HepG2 (cell line): Measurements from ENCODE around the gene CYP4F2. TPM values are rescaled to one million over a fixed set of nuclear protein-coding genes. Genes with fewer than 3 reads are reported as not detected.
"Not testable (repeated sequence)": the region's sequence is repeated elsewhere in the genome, so short reads cannot be mapped to it uniquely, and the experiment has no call there.

Source experiments
- ATAC-seq: fragments of 200-7000 bp; cut with Tn5 transposase; 3 replicates; pipeline ENCODE4 v1.9.1; 2020; ENCODE audit warnings: mild to moderate bottlenecking, moderate library complexity
- BruUV-seq: library from RNA; stranded (reverse); fragments of 400-500 nt; replicated peaks from 2 replicates; lab custom pipeline; 2021; lab: Mats Ljungman, UMichigan
- CTCF ChIA-PET: fragments of 300-600 bp; formaldehyde crosslinking; extraction: SDS; loops from one replicate; lab custom pipeline; 2021; ENCODE audit warnings: low total read pairs, inconsistent platforms, low intra/inter-chr PET ratio; lab: Yijun Ruan, JAX
- POLR2A ChIA-PET: fragments of 350-600 bp; sonication (Branson Sonifier 250); formaldehyde crosslinking; loops from one replicate; lab custom pipeline; 2020; ENCODE audit warnings: antibody characterized with exemption, inconsistent platforms; lab: Yijun Ruan, JAX
- DNase-seq: peaks from one replicate; pipeline ENCODE4 v3.0.0-alpha.2; 2015; ENCODE audit warnings: low spot score
- FAIRE-seq: peaks from 3 replicates; lab custom pipeline; 2011; peaks lifted over from hg19 to GRCh38; lab: Jason Lieb, UNC
- H2AFZ ChIP-seq: one replicate; pipeline ENCODE4 v1.6.1; 2011; ENCODE audit warnings: low read length, inconsistent platforms
- H3K27ac ChIP-seq: fragments of 300-600 bp; 3 replicates; pipeline ENCODE4 v1.8.0; 2011; ENCODE audit warnings: mixed run types, mild to moderate bottlenecking, mixed read lengths, low read length, inconsistent platforms; ENCODE audit not compliant: insufficient read depth; ENCODE audit errors: extremely low read length
- H3K27me3 ChIP-seq, 2 experiments: fragments of 200-600 bp in 1 of 2; 2 replicates in 1 of 2; 3 replicates in 1 of 2; pipeline versions ENCODE4 v1.6.0 to v1.8.0; 2011; ENCODE audit warnings: low read length in 2 of 2, mild to moderate bottlenecking in 2 of 2, moderate library complexity in 2 of 2, inconsistent platforms in 1 of 2; ENCODE audit not compliant: insufficient read depth in 2 of 2, control insufficient read depth in 1 of 2
- H3K36me3 ChIP-seq, 2 experiments: fragments of 200-600 bp in 1 of 2; replicated peaks in 1 of 2; 2 replicates in 1 of 2; 3 replicates in 1 of 2; pipeline versions ENCODE4 v1.5.1 to v1.8.0; 2011; ENCODE audit warnings: low read length in 2 of 2, inconsistent platforms in 1 of 2; ENCODE audit not compliant: insufficient read depth in 2 of 2, control insufficient read depth in 1 of 2
- H3K4me1 ChIP-seq: 2 replicates; pipeline ENCODE4 v1.5.1; 2012; ENCODE audit warnings: low read length, inconsistent platforms; ENCODE audit not compliant: insufficient read depth
- H3K4me2 ChIP-seq: 2 replicates; pipeline ENCODE4 v1.6.0; 2011; ENCODE audit warnings: low read depth, low read length, inconsistent platforms
- H3K4me3 ChIP-seq, 3 experiments: fragments of 200-600 bp in 1 of 3; sonication (generic), shearing (Covaris generic) in 1 of 3; replicated peaks in 1 of 3; 2 replicates each; pipeline ENCODE4 v1.5.1; 2011 to 2016; ENCODE audit warnings: low read length in 3 of 3, inconsistent platforms in 2 of 3, low read depth in 2 of 3, mild to moderate bottlenecking in 2 of 3, control low read depth in 1 of 3, mixed read lengths in 1 of 3; ENCODE audit not compliant: insufficient read depth in 1 of 3
- H3K79me2 ChIP-seq: one replicate; pipeline ENCODE4 v1.6.1; 2011; ENCODE audit warnings: low read length, inconsistent platforms; ENCODE audit not compliant: insufficient read depth
- H3K9ac ChIP-seq: 2 replicates; pipeline ENCODE4 v1.6.0; 2011; ENCODE audit warnings: mild to moderate bottlenecking, low read depth, low read length, inconsistent platforms; ENCODE audit not compliant: insufficient read depth
- H3K9me3 ChIP-seq: 2 replicates; pipeline ENCODE4 v1.5.1; 2012; ENCODE audit warnings: mild to moderate bottlenecking, low read length
- H4K20me1 ChIP-seq: 2 replicates; pipeline ENCODE4 v1.6.0; 2011; ENCODE audit warnings: inconsistent platforms, mild to moderate bottlenecking, low read length, moderate library complexity; ENCODE audit not compliant: insufficient read depth
- NR2C2 ChIP-seq: sonication (generic); formaldehyde crosslinking; IDR thresholded peaks from 2 replicates; pipeline ENCODE4 v1.4.0; 2020; ENCODE audit warnings: missing genetic modification reagents, mild to moderate bottlenecking, moderate library complexity, borderline replicate concordance
- SP5 ChIP-seq: IDR thresholded peaks from 2 replicates; pipeline ENCODE4 v1.6.1; 2016; ENCODE audit warnings: low read depth, borderline replicate concordance
- TOPORS ChIP-seq: sonication (generic); formaldehyde crosslinking; IDR thresholded peaks from 2 replicates; pipeline ENCODE4 v1.8.0; 2023; ENCODE audit warnings: mild to moderate bottlenecking, missing genetic modification reagents
- ZNF256 ChIP-seq: sonication (generic); formaldehyde crosslinking; conservative IDR thresholded peaks from 2 replicates; pipeline ENCODE4 v1.4.0; 2020; ENCODE audit warnings: missing genetic modification reagents
- ZNF570 ChIP-seq: sonication (generic); formaldehyde crosslinking; IDR thresholded peaks from 2 replicates; pipeline ENCODE4 v1.4.0; 2020; ENCODE audit warnings: mild to moderate bottlenecking, missing genetic modification reagents, borderline replicate concordance
- WGBS: methylation state at CpG from one replicate; pipeline ENCODE4 v1.1.6; 2017; ENCODE audit warnings: low lambda C conversion rate; 5-methylcytosine and 5-hydroxymethylcytosine counted together
- in situ Hi-C: cut with HindIII; loops from 2 replicates; pipeline ENCODE4 v1.10.0; 2017; ENCODE audit warnings: low pct_unique_long_range_greater_than_20kb; ENCODE audit not compliant: extremely low pct_ligation_motif_present
- intact Hi-C: fragments of 100-400 bp; cut with micrococcal nuclease; formaldehyde crosslinking; loops from one replicate; pipeline ENCODE4 v1.10.0; 2022; ENCODE audit not compliant: unreplicated experiment
- polyA plus RNA-seq, 8 experiments: library from polyadenylated mRNA; depleted of rRNA in 3 of 8; stranded (reverse) in 7 of 8; unstranded in 1 of 8; fragments of >200 nt; fragmentation: Illumina TruSeq in 4 of 8; extraction: Trizol in 4 of 8; gene quantifications; 2 replicates each; pipeline versions ENCODE4 v1.2.1 to v1.2.3, GENCODE V29; 2011 to 2016; ENCODE audit warnings: low read depth in 4 of 8, missing spikeins in 1 of 8, mixed read lengths in 1 of 8; ENCODE audit not compliant: insufficient read depth in 1 of 8
- total RNA-seq, 5 experiments: library from RNA; depleted of rRNA; stranded (reverse); fragments of >200 nt; fragmentation: Illumina TruSeq; extraction: Trizol; gene quantifications; 2 replicates each; pipeline ENCODE4 v1.2.3, GENCODE V29; 2016; ENCODE audit warnings: low read depth in 1 of 5
- TF ChIP-seq, protein P1 (sequence below): sonication (generic); formaldehyde crosslinking; IDR thresholded peaks from 2 replicates; pipeline ENCODE4 v1.9.0; 2021; ENCODE audit warnings: missing genetic modification reagents, borderline replicate concordance

Gene CYP4F2
- total and polyA plus RNA-seq, 2 of the 13 experiments (the other 11 are each of a cell fraction or from before 2014, with no cell fraction given): 3.7 to 3.9 TPM

DNA sequence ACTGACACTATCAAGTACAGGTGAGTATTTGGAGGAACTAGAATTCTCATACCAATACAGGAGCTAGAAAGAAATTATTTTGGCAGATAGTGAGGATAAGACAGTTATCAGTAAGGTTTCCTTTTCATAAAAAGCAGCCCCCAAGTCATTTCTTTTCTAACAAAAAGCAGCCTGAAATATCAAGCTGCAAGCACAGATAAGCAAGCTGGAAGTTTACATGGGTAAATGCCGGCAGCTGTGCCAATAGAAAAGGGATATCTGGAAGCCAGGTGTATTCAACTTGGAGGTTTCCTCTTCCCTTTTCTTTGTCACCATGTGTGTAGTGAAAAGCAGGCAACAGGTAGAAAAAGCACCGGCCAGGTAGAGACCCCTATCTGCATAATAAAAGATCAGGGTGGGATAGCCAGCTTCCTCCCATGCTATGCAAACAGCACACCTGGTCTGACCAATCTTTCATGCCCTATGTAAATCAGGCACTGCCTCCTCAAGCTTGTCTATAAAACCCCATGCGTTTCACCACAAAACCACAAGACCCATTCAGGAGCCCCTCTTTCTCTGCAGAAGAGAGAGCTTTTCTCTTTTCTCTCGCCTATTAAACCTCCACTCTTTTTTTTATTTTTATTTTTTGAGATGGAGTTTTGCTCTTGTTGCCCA is 22.9 kb downstream of the CYP4F2 start (continued):
- TF ChIP-seq SP5 (CRISPR knock-in tag) (no peak), TOPORS (CRISPR knock-in tag) (no peak), ZNF256 (no peak), NR2C2 (no peak), ZNF570 (CRISPR knock-in tag) (no peak)
- TF ChIP-seq, protein P1, sequence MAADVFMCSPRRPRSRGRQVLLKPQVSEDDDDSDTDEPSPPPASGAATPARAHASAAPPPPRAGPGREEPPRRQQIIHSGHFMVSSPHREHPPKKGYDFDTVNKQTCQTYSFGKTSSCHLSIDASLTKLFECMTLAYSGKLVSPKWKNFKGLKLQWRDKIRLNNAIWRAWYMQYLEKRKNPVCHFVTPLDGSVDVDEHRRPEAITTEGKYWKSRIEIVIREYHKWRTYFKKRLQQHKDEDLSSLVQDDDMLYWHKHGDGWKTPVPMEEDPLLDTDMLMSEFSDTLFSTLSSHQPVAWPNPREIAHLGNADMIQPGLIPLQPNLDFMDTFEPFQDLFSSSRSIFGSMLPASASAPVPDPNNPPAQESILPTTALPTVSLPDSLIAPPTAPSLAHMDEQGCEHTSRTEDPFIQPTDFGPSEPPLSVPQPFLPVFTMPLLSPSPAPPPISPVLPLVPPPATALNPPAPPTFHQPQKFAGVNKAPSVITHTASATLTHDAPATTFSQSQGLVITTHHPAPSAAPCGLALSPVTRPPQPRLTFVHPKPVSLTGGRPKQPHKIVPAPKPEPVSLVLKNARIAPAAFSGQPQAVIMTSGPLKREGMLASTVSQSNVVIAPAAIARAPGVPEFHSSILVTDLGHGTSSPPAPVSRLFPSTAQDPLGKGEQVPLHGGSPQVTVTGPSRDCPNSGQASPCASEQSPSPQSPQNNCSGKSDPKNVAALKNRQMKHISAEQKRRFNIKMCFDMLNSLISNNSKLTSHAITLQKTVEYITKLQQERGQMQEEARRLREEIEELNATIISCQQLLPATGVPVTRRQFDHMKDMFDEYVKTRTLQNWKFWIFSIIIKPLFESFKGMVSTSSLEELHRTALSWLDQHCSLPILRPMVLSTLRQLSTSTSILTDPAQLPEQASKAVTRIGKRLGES (CRISPR knock-in tag): no peak
- TF ChIP-seq, all 625 proteins: peak for 0

DNA sequence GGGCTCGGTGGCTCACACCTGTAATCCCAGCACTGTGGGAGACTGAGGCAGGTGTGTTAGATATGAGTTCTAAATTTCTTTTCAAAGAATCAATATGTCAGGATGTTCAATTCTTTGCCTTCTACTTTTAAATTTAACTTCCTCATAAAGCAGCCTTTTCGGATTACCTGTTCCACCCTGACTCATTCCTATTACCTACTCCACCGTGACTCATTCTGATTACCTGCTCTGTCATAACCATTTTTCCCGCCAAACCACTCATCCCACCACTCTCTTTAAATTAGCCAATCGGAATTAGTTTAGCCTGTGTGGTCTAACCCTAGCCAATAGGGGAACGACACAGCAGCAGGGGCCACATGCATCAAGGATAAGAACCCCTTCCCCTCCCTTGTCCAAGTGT is 24.1 kb downstream of the CYP4F2 start:
- WGBS: 39% methylated on average over 6 of the region's 6 CpGs
- intact Hi-C loops, H3K27ac ChIP-seq, H3K9me3 ChIP-seq, DNase-seq, H3K79me2 ChIP-seq, in situ Hi-C loops, H3K27me3 ChIP-seq, H4K20me1 ChIP-seq, H3K36me3 ChIP-seq, CTCF ChIA-PET, H3K4me2 ChIP-seq, FAIRE-seq, ATAC-seq, H3K4me3 ChIP-seq, BruUV-seq, H2AFZ ChIP-seq, POLR2A ChIA-PET, H3K9ac ChIP-seq: not testable (repeated sequence)
- 0 out of 2 replicates have a peak, but pooled peaks cover 11% of the 10 kb centered on the region for H3K4me1 ChIP-seq
